K562 (cell line): ENCODE measurements around the gene OCIAD1. TPM values are rescaled to one million over a fixed set of nuclear protein-coding genes. Genes with fewer than 3 reads are reported as not detected.

Source experiments
- ARID1B ChIP-seq: fragments of 450-650 bp; IDR thresholded peaks from 2 replicates; pipeline ENCODE4 v1.6.1; 2016; ENCODE audit warnings: antibody characterized with exemption, mild to moderate bottlenecking, inconsistent platforms
- CTBP1 ChIP-seq: fragments of 450-650 bp; IDR thresholded peaks from 2 replicates; pipeline ENCODE4 v1.6.1; 2016; ENCODE audit warnings: borderline replicate concordance
- FOS ChIP-seq: IDR thresholded peaks from 3 replicates; pipeline ENCODE4 v1.6.1; 2011; ENCODE audit not compliant: insufficient read length; ENCODE audit errors: extremely low read depth
- FOSL1 ChIP-seq: fragments of 200-800 bp; sonication (Bioruptor generic); conservative IDR thresholded peaks from 2 replicates; pipeline ENCODE4 v1.6.1; 2016; ENCODE audit warnings: missing genetic modification characterization, missing compliant biosample characterization
- JUN ChIP-seq, 2 experiments: sonication (generic) in 1 of 2; formaldehyde crosslinking in 1 of 2; IDR thresholded peaks; 2 replicates each; pipeline versions ENCODE4 v1.6.1 to v1.8.0; 2012 to 2022; ENCODE audit warnings: borderline replicate concordance in 2 of 2, mild to moderate bottlenecking in 2 of 2, improper control_type of control experiment in 1 of 2, low read depth in 1 of 2, low read length in 1 of 2, missing genetic modification reagents in 1 of 2
- JUND ChIP-seq, 2 experiments: IDR thresholded peaks; 2 replicates in 1 of 2; 3 replicates in 1 of 2; pipeline ENCODE4 v1.6.1; 2011; ENCODE audit warnings: borderline replicate concordance in 2 of 2, low read depth in 2 of 2, low read length in 2 of 2, improper control_type of control experiment in 1 of 2, missing biosample characterization in 1 of 2, missing genetic modification characterization in 1 of 2, missing genetic modification reagents in 1 of 2
- KHSRP ChIP-seq: fragments of 450-650 bp; IDR thresholded peaks from 2 replicates; pipeline ENCODE4 v1.6.1; 2017
- NRF1 ChIP-seq, 2 experiments: fragments of 450-650 bp; IDR thresholded peaks in 1 of 2; conservative IDR thresholded peaks in 1 of 2; 2 replicates each; pipeline ENCODE4 v1.6.1; 2014; ENCODE audit warnings: mild to moderate bottlenecking in 2 of 2
- POLR2B ChIP-seq: fragments of 450-650 bp; IDR thresholded peaks from 2 replicates; pipeline ENCODE4 v1.6.1; 2018; ENCODE audit warnings: low read depth; ENCODE audit not compliant: partially characterized antibody
- SMARCA4 ChIP-seq: fragments of 450-650 bp; IDR thresholded peaks from 2 replicates; pipeline ENCODE4 v1.6.1; 2016
- SMARCE1 ChIP-seq: fragments of 450-650 bp; IDR thresholded peaks from 2 replicates; pipeline ENCODE4 v1.7.1; 2016; ENCODE audit warnings: mild to moderate bottlenecking
- ZBTB40 ChIP-seq, 2 experiments: fragments of 450-650 bp in 1 of 2; sonication (generic) in 1 of 2; formaldehyde crosslinking in 1 of 2; IDR thresholded peaks; 2 replicates each; pipeline versions ENCODE4 v1.7.1 to v1.9.0; 2016 to 2022; ENCODE audit warnings: inconsistent platforms in 1 of 2, mild to moderate bottlenecking in 1 of 2, missing genetic modification reagents in 1 of 2
- ZNF134 ChIP-seq: fragments of 250-450 bp; sonication (Bioruptor Pico); conservative IDR thresholded peaks from 2 replicates; pipeline ENCODE4 v1.4.0; 2020
- ZNF175 ChIP-seq: fragments of 200-800 bp; sonication (Bioruptor generic); IDR thresholded peaks from 2 replicates; pipeline ENCODE4 v1.6.1; 2016; ENCODE audit warnings: low read depth, mild to moderate bottlenecking, missing genetic modification characterization, missing compliant biosample characterization
- ZNF263 ChIP-seq: sonication (generic); formaldehyde crosslinking; IDR thresholded peaks from 2 replicates; pipeline ENCODE4 v1.8.0; 2022; ENCODE audit warnings: mild to moderate bottlenecking, missing genetic modification reagents, borderline replicate concordance
- ZNF311 ChIP-seq: fragments of 250-450 bp; sonication (Bioruptor Pico); IDR thresholded peaks from 2 replicates; pipeline ENCODE4 v1.4.0; 2020; ENCODE audit warnings: mild to moderate bottlenecking, moderate library complexity
- polyA plus RNA-seq, 8 experiments: library from polyadenylated mRNA; depleted of rRNA in 4 of 8; stranded (reverse) in 5 of 8; unstranded in 3 of 8; fragments of >200 nt; fragmentation: Nextera tagmentation in 2 of 8; fragmentation: Illumina TruSeq in 1 of 8; extraction: Ambion mirVana in 2 of 8; extraction: Trizol in 1 of 8; gene quantifications; 2 replicates each; pipeline versions ENCODE4 v1.2.1 to v1.2.3, GENCODE V29; 2011 to 2014; ENCODE audit warnings: inconsistent platforms in 1 of 8, missing spikeins in 1 of 8
- total RNA-seq, 7 experiments: library from RNA; depleted of rRNA in 6 of 7; stranded (reverse); fragments of >200 nt in 6 of 7; fragmentation: Illumina TruSeq in 2 of 7; extraction: Trizol in 2 of 7; gene quantifications; 2 replicates each; pipeline versions ENCODE4 v1.2.1 to v1.2.3, GENCODE V29; 2011 to 2021; ENCODE audit warnings: low replicate concordance in 1 of 7
- TF ChIP-seq, protein P1 (sequence below), 2 experiments: IDR thresholded peaks; 2 replicates each; pipeline ENCODE4 v1.6.1; 2012; ENCODE audit warnings: improper control_type of control experiment in 2 of 2, low read depth in 2 of 2, low read length in 2 of 2, borderline replicate concordance in 1 of 2

The OCIAD1 gene
- total and polyA plus RNA-seq, 9 of the 15 experiments (the other 6 are each of a cell fraction or from before 2014, with no cell fraction given) = 99.0 to 358 (median 196) TPM

DNA sequence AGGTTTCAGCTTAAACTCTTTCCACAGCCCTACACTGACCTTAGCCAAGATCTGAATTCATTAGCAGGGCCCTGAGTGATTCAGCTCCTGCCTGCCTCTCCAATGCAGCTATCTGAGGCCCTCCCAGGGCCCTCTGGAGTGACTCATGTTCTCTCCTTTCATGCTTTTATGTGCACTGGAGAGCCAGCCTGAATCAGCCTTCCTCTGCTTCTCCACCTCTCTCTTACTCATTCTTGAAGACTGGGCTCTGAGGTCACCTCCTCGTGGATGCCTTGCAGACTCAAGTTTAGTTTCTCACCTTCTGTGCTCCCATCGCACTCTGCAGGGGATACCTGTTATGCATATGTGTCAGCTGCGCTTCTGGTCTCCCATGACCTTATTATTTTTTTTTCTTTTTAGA, 78.8 kb downstream of the OCIAD1 start (continued):
- TF ChIP-seq ZBTB40 (IDR thresholded peaks at IDR 0.05) (no peak), ZBTB40 (CRISPR knock-in tag; IDR thresholded peaks at IDR 0.05) (no peak), KHSRP (no peak), ZNF175 (CRISPR knock-in tag) (peak; percentile 32; the same call in 1 of the 2 replicates), CTBP1 (0 out of 2 replicates have a peak, but pooled peaks have one; percentile 15), POLR2B (no peak), ZNF311 (CRISPR knock-in tag) (no peak), FOS (peak; percentile 19), SMARCE1 (peak; percentile 72), JUN (IDR thresholded peaks at IDR 0.05; ENCODE audit: borderline replicate concordance, low read depth, low read length) (peak; percentile 87), JUN (CRISPR knock-in tag; IDR thresholded peaks at IDR 0.05; ENCODE audit: borderline replicate concordance) (no peak), FOSL1 (tag) (peak; percentile 93), NRF1 (conservative IDR thresholded peaks at IDR 0.05 in 1 of 2, IDR thresholded peaks at IDR 0.05 in 1 of 2) (peak in 1 of 2 experiments; percentile 13; a peak in 2 of 4 replicates), ARID1B (peak; percentile 53; the same call in 1 of the 2 replicates), ZNF263 (CRISPR knock-in tag) (no peak), SMARCA4 (peak; percentile 58; the same call in 1 of the 2 replicates), JUND (IDR thresholded peaks at IDR 0.05; ENCODE audit: borderline replicate concordance, low read depth, low read length) (peak; percentile 86), JUND (tag; IDR thresholded peaks at IDR 0.05; ENCODE audit: borderline replicate concordance, low read depth, low read length) (peak; percentile 79; the same call in 2 of the 3 replicates), ZNF134 (CRISPR knock-in tag) (no peak)
- TF ChIP-seq, protein P1, sequence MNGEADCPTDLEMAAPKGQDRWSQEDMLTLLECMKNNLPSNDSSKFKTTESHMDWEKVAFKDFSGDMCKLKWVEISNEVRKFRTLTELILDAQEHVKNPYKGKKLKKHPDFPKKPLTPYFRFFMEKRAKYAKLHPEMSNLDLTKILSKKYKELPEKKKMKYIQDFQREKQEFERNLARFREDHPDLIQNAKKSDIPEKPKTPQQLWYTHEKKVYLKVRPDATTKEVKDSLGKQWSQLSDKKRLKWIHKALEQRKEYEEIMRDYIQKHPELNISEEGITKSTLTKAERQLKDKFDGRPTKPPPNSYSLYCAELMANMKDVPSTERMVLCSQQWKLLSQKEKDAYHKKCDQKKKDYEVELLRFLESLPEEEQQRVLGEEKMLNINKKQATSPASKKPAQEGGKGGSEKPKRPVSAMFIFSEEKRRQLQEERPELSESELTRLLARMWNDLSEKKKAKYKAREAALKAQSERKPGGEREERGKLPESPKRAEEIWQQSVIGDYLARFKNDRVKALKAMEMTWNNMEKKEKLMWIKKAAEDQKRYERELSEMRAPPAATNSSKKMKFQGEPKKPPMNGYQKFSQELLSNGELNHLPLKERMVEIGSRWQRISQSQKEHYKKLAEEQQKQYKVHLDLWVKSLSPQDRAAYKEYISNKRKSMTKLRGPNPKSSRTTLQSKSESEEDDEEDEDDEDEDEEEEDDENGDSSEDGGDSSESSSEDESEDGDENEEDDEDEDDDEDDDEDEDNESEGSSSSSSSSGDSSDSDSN (IDR thresholded peaks at IDR 0.05; ENCODE audit: borderline replicate concordance in 1 of 2, low read depth in 2 of 2, low read length in 2 of 2) = 0 out of 4 replicates have a peak, but pooled peaks of 1 of the 2 experiments have one; percentile 45
